ACHN (cell line): Measurements from ENCODE around the gene LCP1.
A peak's percentile ranks its signal among the peaks of the same experiment; 100 is the strongest.

ENCODE experiments used
- DNase-seq: peaks from one replicate; pipeline ENCODE4 v3.0.0-alpha.2; 2015
- in situ Hi-C: cut with HindIII; loops from 2 replicates; pipeline ENCODE4 v1.10.0; 2017; ENCODE audit warnings: low sequenced_read_pairs, low pct_ligation_motif_present, low pct_unique_long_range_greater_than_20kb

LCP1 gene

DNA sequence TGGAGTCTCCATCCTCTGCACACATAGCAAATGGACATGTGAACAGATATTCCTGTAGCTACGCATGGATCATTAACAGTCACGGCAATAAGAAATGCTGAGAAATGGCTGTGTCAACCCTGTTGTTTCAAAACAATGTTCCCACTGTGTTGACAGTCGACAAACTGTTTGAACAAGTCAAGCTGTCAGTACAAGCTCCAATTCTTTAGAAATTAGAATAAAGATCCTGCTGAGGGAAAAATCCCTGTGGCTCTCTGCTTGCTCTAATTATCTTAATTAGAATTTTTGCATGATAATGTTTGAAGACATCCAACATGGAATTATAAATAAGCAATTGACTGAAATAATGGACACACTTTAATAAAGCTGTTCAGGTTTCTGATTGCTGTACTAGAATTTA, 39.2 kb downstream of the LCP1 start:
- in situ Hi-C loops = no loop called here
- no peak for DNase-seq

- in situ Hi-C loops = no loop called here
Observed at GRCh38 chr13:46140044-46140443, 41.9 kb downstream of the LCP1 start.

DNA sequence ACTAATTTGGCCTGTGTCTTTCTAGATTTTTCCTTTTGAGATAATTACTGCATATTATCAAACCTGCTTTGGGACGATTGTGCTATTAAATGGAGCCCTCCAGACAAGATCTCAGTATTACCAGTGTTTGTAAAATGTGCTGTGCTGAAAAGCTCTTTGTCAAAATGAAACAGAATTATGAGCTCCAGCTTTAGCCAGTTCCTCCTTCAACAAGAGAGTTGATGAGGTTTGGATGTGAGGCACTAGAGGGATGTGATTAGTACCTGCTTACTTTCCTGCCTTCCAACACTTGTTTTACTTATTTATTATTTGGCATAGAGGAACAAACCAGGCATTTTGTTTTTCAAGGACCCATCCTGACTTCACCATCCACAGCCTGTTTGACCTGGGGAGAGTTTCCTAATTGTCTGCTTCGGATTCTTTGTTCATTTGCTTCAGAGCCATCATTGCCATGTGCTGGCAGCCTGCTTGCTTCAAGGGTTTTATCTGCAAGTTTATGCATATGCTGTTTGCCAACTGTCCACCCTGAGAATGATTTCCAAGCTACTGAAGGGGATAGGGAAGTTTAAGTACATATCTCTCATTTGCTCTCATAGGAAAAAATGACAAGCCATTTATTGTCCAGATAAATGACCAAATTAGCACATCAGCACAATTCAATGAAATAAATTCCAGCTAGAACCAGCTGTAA, 44.2 kb downstream of the LCP1 start:
- no peak for DNase-seq
- in situ Hi-C loops = no loop called here

More at GRCh38 chr13:46140044-46140443, 41.9 kb downstream of the LCP1 start:
- DNase-seq = no peak

DNA sequence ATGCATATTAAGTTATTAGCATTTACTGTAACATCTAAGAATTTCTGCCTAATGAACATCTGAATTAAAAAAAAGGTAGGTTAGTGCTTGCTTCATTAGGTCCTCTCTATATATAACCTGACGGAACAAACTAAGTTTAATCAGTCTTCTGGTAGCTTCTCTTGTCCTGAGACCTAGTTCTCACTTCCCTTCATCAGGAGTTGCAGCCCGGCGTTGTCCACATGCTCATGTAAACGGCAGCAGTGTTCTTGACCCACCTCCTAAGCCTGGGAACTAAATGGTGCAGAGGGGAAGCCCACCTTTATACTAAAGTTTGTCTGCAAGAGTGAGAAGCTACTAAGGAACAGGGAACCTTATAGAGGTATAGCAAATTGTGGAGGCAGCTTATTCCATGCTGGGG, 45.3 kb downstream of the LCP1 start:
- no peak for DNase-seq
- in situ Hi-C loops = no loop called here

GRCh38 chr13:46134961-46135522, 46.9 kb downstream of the LCP1 start:
- no peak for DNase-seq
- in situ Hi-C loops = no loop called here

GRCh38 chr13:46134494-46134893, 47.5 kb downstream of the LCP1 start:
- in situ Hi-C loops = no loop called here
- no peak for DNase-seq

DNA sequence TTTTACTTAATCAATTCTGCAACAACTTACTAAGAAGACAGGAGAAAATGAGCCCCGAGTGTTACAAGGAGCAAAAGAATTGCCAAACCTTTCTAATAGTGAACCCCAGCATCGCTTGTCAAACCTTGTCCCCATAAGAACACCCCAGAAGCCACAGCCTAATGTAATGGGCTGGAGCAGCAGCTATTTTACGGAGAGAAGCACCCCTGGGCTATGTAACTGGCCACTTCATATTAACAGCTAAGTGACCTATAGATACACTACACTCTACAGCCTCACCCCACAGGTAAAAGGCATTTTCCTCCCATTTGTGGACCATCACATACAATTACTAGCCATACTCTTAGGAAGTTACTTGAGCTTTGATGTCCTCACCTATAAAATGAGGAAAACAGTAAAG, 49.9 kb downstream of the LCP1 start:
- in situ Hi-C loops = no loop called here

GRCh38 chr13:46131705-46132104, 50.3 kb downstream of the LCP1 start:
- DNase-seq = no peak

More for the DNA sequence above, 49.9 kb downstream of the LCP1 start:
- DNase-seq = no peak

GRCh38 chr13:46129955-46130618, 51.9 kb downstream of the LCP1 start:
- in situ Hi-C loops = no loop called here
- no peak for DNase-seq

More at GRCh38 chr13:46131705-46132104, 50.3 kb downstream of the LCP1 start:
- in situ Hi-C loops = no loop called here

GRCh38 chr13:46129124-46129523, 52.9 kb downstream of the LCP1 start:
- in situ Hi-C loops = no loop called here
- DNase-seq = no peak

DNA sequence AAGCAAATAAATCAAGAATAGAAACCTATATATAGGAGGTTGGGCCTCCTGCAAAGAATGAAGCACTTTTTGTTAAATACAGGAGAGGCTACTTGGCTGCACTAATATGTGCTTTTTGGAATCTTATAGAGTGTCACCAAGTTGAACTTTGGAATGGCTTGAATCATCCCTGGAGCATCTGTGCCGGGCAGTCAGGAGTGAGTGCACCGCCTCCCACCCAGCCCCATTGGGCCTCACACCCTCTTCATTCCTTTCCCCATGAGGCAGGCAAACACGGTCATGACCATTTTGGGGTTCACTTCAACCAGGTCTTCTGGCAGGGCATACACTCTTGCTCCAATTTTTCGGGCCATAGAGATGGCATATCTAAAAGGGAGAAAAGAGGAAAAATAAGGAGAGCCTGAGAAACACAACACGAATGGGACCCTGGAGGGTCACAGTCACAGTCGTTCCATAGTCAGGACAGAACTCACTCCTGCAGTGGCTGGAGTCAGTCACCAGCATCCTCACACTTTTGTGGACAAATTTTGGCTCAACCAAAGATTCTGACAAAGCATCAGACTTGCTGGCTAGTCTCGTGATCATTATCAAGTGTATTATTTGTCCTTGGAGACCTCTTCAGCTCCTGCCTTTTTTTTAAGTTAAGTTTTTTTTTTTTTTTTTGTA, 54.5 kb downstream of the LCP1 start:
- in situ Hi-C loops = no loop called here
- no peak for DNase-seq

DNA sequence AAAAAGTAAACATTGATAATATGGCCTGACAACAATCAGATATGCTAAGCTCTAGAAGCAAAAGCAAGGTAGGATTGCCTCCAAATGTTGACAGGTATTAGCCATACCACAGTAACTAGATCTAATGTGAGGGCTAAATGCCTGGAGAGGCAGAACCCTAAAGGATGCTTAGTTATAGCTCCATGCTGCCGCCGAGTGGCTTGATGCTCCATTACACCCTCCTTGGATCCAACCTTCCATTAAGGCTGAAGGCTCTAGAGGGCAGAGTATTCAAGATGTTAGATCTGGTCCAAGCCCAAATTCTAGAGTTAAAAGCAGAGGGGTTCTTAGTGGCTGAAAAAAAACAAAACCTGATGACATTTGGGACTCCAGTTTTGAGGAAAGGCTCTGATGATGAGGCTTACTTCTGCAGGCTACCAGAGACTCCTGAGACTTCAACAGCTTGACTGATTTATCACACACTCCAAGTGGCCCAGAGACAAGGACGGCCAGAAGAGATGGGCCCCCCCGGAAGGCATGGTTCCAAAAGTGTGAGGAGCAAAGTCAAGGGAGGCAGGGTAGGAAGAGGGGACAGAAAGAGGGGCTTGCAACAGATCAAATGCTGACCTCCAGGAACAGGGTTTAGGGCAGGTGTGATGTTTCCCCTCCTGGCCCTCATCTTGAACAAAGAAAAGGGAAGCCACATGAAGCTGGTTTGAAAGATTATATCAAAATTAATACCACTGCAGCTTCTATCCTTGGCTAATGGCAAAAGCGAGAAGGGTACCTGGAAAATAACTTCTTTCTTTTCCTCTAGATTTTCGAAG, 55.2 kb downstream of the LCP1 start:
- peak; percentile 71 for DNase-seq
- in situ Hi-C loops = no loop called here

DNA sequence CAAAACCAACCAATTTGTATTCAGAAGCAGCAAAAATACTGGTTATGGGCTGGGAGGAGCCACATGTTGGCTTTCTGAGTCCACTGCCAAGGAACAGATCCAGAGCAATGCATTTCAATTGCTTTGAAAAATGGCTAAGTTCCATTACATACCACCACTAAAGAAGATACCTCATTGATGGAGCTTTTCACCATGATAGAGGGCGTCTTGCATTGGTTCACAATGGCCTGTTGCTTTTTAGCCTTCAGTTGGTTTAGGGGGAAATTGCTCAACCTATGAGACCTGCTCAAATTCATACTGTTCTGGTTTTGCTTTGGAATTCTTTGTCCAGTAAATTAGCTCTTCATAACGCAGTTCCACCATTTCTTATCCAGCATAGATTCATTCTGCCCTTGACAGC, 55.9 kb downstream of the LCP1 start:
- DNase-seq = no peak
- in situ Hi-C loops = no loop called here

GRCh38 chr13:46124967-46125933, 56.7 kb downstream of the LCP1 start:
- in situ Hi-C loops = no loop called here
- DNase-seq = no peak

GRCh38 chr13:46124531-46124966, 57.4 kb downstream of the LCP1 start:
- DNase-seq = no peak
- in situ Hi-C loops = no loop called here

DNA sequence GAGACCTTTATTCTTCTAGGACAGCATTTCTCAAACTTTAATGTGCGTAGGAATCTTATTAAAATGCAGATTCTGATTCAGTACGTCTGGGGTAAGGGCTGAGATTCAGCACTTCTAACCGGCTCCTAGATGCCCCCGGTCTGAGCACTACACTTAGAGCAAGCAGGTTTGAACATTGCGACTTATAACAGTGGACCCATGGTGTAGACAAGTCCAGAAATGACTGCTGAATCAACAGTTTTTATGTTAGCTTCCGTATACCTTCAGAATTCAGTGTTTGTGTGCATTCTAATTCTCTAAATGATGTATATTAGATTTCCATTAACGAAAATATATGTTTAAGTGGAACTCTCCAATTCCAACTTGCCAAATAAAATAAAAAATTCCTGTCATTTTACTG, 59.7 kb downstream of the LCP1 start:
- in situ Hi-C loops = no loop called here
- DNase-seq = no peak

- in situ Hi-C loops = no loop called here
Observed at GRCh38 chr13:46121597-46122163, 60.3 kb downstream of the LCP1 start.

More at GRCh38 chr13:46121597-46122163, 60.3 kb downstream of the LCP1 start:
- no peak for DNase-seq
